Suppressor macrophage treated with lipopolysaccharide for 4 hours (primary cell): ENCODE results near the gene SURF1.
"Not testable (repeated sequence)": the region's sequence is repeated elsewhere in the genome, so short reads cannot be mapped to it uniquely, and the experiment has no call there.

Experiments
- DNase-seq: peaks from one replicate; pipeline ENCODE4 v3.0.0-alpha.2; 2020

SURF1 gene

GRCh38 chr9:133341369-133342068, 14.8 kb downstream of the SURF1 start:
- peak; percentile 79 for DNase-seq

DNA sequence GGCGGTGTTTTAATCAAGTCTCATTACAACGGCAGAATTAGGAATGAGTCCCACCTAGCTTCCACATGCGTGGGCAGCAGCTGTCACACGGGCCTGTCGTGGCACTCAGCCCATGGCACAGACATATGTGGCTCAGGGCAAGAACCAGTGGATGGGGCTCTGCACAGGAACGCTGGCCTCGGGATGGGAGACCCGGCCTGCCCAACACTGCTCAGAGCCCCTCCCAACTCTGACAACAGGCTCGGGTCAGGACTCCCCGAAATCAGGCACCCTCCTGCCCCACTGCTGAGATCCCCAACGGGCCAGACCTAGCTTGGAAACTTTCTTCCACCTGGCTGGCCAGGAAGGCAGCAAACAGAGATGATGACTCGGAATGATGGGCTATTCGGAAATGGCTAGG, 15.4 kb downstream of the SURF1 start:
- no peak for DNase-seq

DNA sequence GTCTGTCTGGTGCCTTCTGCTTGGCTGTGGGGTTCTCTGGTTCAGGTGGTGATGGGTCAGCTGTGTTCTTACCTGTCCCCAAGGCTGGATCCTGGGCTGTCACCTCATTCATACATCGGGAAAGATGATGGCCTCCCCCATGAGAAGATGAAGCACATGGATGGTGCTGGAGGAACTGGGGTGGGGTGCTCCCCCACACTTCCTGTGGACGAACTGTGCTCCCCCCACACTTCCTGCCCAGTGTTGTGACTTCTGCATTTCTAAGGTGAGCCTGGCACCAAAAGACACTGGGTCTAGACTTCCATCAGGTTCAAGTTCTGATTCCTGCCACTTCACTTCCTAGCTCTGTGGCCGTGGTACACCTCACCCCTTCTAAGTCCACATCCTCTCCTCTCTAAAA, 16.0 kb downstream of the SURF1 start:
- DNase-seq, result no peak

GRCh38 chr9:133339641-133340040, 16.6 kb downstream of the SURF1 start:
- DNase-seq, result no peak

- DNase-seq, result peak; percentile 93
Observed at GRCh38 chr9:133335924-133336811, 20.1 kb downstream of the SURF1 start, which contains the start of gene SURF6. Gene SURF6 (minus strand): TSS chr9:133336188. CDS start chr9:133336132, 56 bp downstream.

- DNase-seq, result not testable (repeated sequence)
Observed at GRCh38 chr9:133334888-133335287, 21.4 kb downstream of the SURF1 start.

DNA sequence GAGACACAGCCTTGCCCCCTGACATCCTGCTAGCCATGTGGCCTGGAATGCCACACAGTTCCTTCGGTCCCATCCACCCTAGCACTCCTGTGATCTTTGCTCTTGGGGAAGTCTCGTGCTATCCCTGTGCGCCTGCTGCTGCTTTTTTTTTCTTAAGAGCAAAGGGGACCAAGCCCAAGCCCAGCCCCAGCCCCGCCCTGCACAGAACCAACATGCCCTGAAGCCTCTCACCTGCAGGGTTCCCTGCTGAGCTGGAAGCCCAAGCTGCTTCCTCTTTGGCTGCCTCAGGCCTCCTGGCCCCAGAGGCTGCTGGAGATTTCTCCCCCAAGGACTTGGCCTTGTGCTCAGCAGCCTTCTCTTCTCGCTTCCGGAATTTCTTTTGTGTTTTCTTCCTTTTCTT, 22.1 kb downstream of the SURF1 start:
- DNase-seq, result no peak

GRCh38 chr9:133333566-133333965, 22.7 kb downstream of the SURF1 start:
- no peak for DNase-seq

DNA sequence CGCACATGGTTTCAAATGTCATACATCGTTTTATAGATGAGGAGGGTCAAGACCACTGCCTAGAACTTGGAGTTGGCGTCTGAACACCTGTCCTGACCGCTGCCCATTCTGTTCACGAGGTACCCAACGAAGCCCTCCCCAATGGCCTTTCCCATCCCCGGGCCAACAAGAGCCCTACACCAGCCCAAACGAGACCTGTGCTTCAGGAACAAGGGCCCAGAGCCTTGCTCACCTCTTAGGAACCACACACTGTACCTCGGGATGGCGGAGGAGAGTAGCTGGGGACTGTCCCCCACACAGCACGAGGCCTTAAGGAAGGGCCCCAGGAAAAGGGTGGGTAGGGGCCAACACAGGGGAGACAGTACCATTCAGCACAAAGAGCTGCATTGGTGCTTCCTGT, 23.3 kb downstream of the SURF1 start:
- DNase-seq, result no peak

GRCh38 chr9:133332381-133332730, 23.9 kb downstream of the SURF1 start:
- no peak for DNase-seq

DNA sequence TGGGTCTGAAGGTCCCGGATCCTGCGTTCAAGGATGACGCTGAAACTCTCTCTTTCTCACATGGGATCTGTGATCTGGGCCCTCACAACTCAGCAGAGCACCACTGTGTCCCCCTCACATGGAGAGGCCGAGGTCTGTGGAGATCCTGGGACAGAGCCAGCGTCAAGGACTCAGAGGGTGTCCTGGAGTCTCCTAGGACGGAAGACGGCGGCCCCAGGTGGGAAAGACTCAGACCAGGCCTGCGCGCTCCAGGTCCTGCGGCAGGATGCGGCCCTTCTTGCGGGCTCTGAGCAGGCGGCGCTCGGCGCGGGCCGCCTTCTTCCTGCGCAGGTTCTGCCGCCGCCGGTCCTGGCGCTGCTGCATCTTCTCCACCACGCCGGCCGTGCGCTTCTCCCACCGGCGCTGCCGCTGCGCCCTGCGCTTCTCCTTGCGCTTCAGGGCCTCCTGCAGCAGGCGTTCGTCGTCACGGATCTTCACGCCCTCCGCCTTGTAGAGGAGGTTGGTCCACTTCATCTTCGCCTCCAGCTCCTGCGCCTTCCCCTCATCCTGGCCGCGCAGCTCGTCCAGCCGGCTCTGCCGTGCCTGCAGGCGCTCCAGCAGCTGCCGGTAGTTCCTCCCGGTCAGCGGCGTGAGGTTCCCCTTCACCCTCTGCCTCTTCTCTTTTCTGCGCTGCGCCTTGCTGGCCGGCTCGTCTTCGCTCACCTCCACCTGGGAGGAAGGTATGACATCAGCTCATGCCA, 24.5 kb downstream of the SURF1 start:
- DNase-seq, result no peak

- no peak for DNase-seq
Observed at GRCh38 chr9:133331221-133331620, 25.1 kb downstream of the SURF1 start.

GRCh38 chr9:133329306-133330156, 26.8 kb downstream of the SURF1 start:
- DNase-seq, result not testable (repeated sequence)

- no peak for DNase-seq
Observed at GRCh38 chr9:133327834-133328484, 28.3 kb downstream of the SURF1 start.

DNA sequence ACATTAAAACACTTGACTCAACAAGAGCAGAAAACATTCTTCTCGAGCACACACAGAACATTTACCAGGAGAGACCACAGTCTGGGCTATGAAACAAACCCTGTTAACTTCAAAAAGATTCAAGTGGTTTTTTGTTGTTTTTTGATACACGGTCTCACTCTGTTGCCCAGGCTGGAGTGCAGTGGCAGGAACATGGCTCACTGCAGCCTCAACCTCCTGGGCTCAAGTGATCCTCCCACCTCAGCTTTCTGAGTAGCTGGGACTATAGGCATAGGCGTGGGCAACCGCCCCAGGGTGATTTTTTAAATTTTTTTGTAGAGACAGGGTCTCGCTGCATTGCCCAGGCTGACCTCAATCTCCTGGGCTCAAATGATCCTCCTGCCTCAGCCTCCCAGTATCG, 29.3 kb downstream of the SURF1 start:
- not testable (repeated sequence) for DNase-seq

DNA sequence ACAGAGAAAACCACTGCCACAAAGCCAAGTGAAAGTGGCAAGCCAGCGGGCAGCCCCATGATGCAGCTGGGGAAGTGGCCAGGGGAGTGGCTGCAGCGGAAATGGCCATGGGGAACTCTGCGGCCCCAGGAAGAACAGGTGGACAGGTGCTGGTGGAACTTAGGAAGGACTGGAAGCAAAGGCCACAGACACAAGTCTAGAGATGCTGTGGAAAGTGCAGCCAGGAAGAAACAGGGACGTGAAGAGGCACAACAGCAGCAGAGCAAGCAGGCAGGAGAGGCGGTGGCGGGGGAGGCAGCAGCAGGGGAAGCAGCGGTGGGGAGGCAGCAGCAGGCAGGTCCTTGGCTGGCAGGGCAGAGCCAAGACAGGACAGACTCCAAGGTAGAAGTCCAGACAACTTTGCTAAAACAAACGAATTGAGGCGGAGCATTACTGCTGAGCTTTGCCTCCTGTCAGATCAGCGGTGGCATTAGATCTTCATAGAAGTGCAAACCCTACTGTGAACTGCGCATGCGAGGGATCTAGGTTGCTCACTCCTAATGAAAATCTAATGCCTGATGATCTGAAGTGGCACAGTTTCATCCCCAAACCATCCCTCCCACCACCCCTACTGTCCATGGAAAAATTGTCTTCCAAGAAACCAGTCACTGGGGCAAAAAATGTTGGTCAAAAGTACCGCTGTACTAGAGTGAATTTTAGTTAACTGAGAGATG, 32.1 kb downstream of the SURF1 start:
- DNase-seq, result no peak

DNA sequence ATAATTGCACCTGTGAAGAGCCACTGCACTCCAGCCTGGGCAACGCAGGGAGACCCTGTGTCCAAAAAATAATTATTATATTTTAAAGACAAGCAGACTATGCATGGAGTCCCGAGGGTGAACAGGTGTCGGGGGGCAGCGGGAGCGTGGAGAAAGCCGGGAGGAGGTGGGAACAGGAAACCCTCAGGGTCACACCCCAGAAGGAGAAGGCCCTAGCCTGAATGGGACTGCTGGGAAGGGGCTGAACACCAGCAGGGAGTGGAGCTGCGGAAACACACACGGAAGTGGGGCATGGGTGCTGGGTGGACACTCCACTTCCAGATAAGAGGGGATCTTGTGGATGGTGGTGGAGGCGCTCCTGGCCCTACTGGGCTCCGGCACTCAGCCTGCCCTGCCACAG, 33.1 kb downstream of the SURF1 start:
- no peak for DNase-seq

- no peak for DNase-seq
Observed at GRCh38 chr9:133322701-133323100, 33.6 kb downstream of the SURF1 start.

DNA sequence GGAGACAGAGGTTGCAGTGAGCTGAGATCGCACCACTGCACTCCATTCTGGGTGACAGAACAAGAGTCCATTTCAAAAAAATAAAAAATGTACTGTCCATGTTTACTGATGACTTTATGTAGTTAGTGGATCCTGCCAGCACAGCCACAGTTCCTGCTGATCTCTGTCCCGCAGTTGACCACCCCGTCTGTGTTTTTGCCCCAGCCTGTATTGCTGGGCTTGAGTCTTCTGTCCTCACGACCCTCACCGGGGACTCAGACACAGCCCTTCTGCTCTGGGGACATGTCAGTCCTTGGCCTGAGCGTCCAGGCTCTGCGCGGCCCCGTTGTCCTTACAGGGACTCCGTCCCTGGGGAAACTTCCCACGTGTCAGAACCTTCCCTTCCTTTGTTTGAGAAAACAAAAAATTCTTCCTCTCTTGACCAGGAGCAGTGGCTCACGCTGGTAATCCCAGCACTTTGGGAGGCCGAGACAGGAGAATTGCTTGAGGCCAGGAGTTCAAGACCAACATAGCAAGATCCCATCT, 34.8 kb downstream of the SURF1 start:
- no peak for DNase-seq

- no peak for DNase-seq
Observed at GRCh38 chr9:133320421-133320881, 35.8 kb downstream of the SURF1 start.

GRCh38 chr9:133317551-133317950, 38.7 kb downstream of the SURF1 start:
- not testable (repeated sequence) for DNase-seq
